Nephron progenitor cell (in vitro differentiated cells): ENCODE data around the gene LAMB2.

Experiments
- DNase-seq: peaks from one replicate; pipeline ENCODE4 v3.0.0; 2021
- H3K27ac Mint-ChIP-seq: 2 replicates; pipeline ENCODE4 v1.8.0; 2021; ENCODE audit warnings: mild to moderate bottlenecking, moderate library complexity, mixed read lengths
- H3K27me3 Mint-ChIP-seq: 2 replicates; pipeline ENCODE4 v1.8.0; 2021; ENCODE audit warnings: mild to moderate bottlenecking, low read depth, mixed read lengths; ENCODE audit not compliant: poor library complexity
- H3K36me3 Mint-ChIP-seq: 2 replicates; pipeline ENCODE4 v1.8.0; 2021; ENCODE audit warnings: low read depth, mixed read lengths
- H3K4me1 Mint-ChIP-seq: 2 replicates; pipeline ENCODE4 v1.8.0; 2021; ENCODE audit warnings: mixed read lengths
- H3K4me3 Mint-ChIP-seq: 2 replicates; pipeline ENCODE4 v1.8.0; 2021; ENCODE audit warnings: mild to moderate bottlenecking, moderate library complexity, mixed read lengths
- H3K9me3 Mint-ChIP-seq: 2 replicates; pipeline ENCODE4 v1.8.0; 2021; ENCODE audit warnings: mild to moderate bottlenecking, moderate library complexity, mixed read lengths
- CTCF ChIP-seq: fragments of 200-600 bp; sonication (generic); IDR thresholded peaks from 2 replicates; pipeline ENCODE4 v1.5.0; 2021; ENCODE audit warnings: antibody characterized with exemption

The LAMB2 gene

GRCh38 chr3:49122022-49122421 lies 10.8 kb downstream of the LAMB2 start:
- Mint-ChIP-seq H3K4me3 (peak overlapping the region; percentile 92), H3K27ac (peak overlapping the region; percentile 84), H3K4me1 (peaks cover 13% of the 10 kb centered on the region), H3K27me3 (no peaks in the 10 kb centered on the region), H3K9me3 (no peaks in the 10 kb centered on the region), H3K36me3 (peaks cover 22% of the 10 kb centered on the region)
- no peak for DNase-seq
- no peak for TF ChIP-seq CTCF

- no peak for DNase-seq
- peaks cover 27% of the 10 kb centered on the region for H3K36me3 Mint-ChIP-seq
- peak overlapping the region; percentile 84 for H3K27ac Mint-ChIP-seq
- TF ChIP-seq CTCF, result no peak
- peak overlapping the region; percentile 92 for H3K4me3 Mint-ChIP-seq
- no peaks in the 10 kb centered on the region for H3K9me3 Mint-ChIP-seq
- peaks cover 13% of the 10 kb centered on the region for H3K4me1 Mint-ChIP-seq
- no peaks in the 10 kb centered on the region for H3K27me3 Mint-ChIP-seq
These were observed 11.6 kb downstream of the LAMB2 start for GRCh38 chr3:49121132-49121736.

- Mint-ChIP-seq H3K27me3 (no peaks in the 10 kb centered on the region), H3K4me3 (peak within 1 kb of the TSS; percentile 92), H3K9me3 (no peaks in the 10 kb centered on the region), H3K27ac (peak within 1 kb of the TSS; percentile 96), H3K4me1 (peaks cover 13% of the 10 kb centered on the region), H3K36me3 (peaks cover 33% of the 10 kb centered on the region)
- TF ChIP-seq CTCF, result no peak
- DNase-seq, result peak; percentile 93
These were observed 12.3 kb downstream of the LAMB2 start, which contains the start of gene USP19 for GRCh38 chr3:49120438-49121131. Gene USP19, minus strand, starts transcription at chr3:49120823. Its CDS starts 1,678 bp downstream, at chr3:49119145.

- DNase-seq, result no peak
- Mint-ChIP-seq H3K27ac (peak overlapping the region; percentile 96), H3K27me3 (no peaks in the 10 kb centered on the region), H3K36me3 (peaks cover 38% of the 10 kb centered on the region), H3K9me3 (no peaks in the 10 kb centered on the region), H3K4me1 (peaks cover 13% of the 10 kb centered on the region), H3K4me3 (peak overlapping the region; percentile 92)
- TF ChIP-seq CTCF, result no peak
These were observed 12.8 kb downstream of the LAMB2 start for GRCh38 chr3:49120096-49120437.

- Mint-ChIP-seq H3K4me1 (peaks cover 13% of the 10 kb centered on the region), H3K9me3 (no peaks in the 10 kb centered on the region), H3K27me3 (no peaks in the 10 kb centered on the region), H3K36me3 (peaks cover 42% of the 10 kb centered on the region), H3K27ac (peak overlapping the region; percentile 96), H3K4me3 (peak overlapping the region; percentile 92)
- TF ChIP-seq CTCF, result no peak
- no peak for DNase-seq
These were observed 13.4 kb downstream of the LAMB2 start for GRCh38 chr3:49119439-49119838.

GRCh38 chr3:49119036-49119435 lies 13.8 kb downstream of the LAMB2 start:
- Mint-ChIP-seq H3K4me3 (peak overlapping the region; percentile 92), H3K36me3 (peaks cover 44% of the 10 kb centered on the region), H3K9me3 (no peaks in the 10 kb centered on the region), H3K27me3 (no peaks in the 10 kb centered on the region), H3K4me1 (peaks cover 13% of the 10 kb centered on the region), H3K27ac (peak overlapping the region; percentile 32)
- DNase-seq, result no peak
- TF ChIP-seq CTCF, result no peak
